Stimulated activated CD8-positive, alpha-beta memory T cell treated with anti-CD3 and anti-CD28 coated beads, Interleukin-15, amount 100 ng/mL, for 4 hours (primary cell): Measurements from ENCODE around the gene NKD2.

Source experiments
- DNase-seq, 2 donors: peaks; one replicate each; pipeline ENCODE4 v3.0.0-alpha.2; 2020; ENCODE audit warnings: low read depth in 2 of 2

The NKD2 gene

GRCh38 chr5:1029945-1030625, 21.5 kb downstream of the NKD2 start:
- DNase-seq: no peak

GRCh38 chr5:1030801-1031271, 22.2 kb downstream of the NKD2 start:
- DNase-seq: no peak

DNA sequence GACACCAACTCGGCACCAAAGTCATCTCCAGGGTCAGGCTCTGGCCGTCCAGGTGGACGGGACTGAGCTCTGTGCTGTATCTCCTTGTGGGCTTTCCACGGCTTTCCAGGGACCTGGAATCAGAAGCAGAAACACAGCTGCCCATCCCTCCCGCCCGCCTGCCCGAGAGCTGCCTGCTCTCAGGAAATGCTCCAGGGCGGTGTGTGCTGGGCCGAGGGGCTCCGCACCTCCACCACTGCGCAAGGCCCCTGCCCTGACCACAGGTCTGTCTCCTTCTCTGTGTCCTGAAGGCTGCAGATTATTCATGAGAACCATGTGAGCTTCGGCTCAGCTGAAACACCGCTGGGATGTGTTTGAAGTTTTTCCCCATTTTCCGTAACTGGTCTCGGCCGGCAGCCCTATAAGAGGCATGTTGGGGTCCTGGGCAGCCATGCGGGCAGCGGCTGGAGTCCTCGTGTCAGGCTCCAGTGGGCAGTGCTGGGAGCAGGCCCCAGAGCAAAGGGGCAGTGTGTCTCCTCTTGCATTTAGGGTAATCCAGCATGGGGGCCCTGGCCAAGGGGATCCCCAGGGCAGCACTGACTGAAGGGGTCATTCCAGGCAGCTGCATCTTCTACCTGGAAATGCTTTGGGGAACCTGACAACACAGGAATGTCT, 22.8 kb downstream of the NKD2 start:
- DNase-seq: no peak

GRCh38 chr5:1032011-1032410, 23.4 kb downstream of the NKD2 start:
- no peak for DNase-seq

DNA sequence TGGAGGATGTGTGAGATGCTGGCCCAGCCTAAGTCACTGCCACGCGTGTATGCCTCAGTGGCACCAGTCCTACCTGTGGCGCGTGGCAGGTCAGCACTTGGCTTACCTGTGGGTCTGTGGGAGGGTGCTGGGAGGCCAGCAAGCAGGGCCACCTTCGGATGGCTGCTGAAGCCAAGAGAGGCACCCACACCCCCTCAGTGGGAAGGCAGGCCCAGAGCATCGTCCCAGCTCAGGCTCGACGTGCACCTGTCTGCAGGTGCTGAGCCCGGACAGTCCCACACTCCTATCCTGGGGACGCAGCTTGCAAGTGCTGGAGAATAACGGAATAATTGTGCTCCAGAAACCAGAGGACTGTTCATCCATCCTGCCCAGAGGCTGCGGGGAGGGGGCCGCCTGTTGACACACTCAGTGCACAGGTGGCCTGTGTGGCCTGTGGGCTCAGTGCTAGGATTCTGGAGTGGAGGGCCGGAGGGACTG, 24.0 kb downstream of the NKD2 start:
- DNase-seq: no peak

GRCh38 chr5:1033178-1033577, 24.6 kb downstream of the NKD2 start:
- DNase-seq: no peak

DNA sequence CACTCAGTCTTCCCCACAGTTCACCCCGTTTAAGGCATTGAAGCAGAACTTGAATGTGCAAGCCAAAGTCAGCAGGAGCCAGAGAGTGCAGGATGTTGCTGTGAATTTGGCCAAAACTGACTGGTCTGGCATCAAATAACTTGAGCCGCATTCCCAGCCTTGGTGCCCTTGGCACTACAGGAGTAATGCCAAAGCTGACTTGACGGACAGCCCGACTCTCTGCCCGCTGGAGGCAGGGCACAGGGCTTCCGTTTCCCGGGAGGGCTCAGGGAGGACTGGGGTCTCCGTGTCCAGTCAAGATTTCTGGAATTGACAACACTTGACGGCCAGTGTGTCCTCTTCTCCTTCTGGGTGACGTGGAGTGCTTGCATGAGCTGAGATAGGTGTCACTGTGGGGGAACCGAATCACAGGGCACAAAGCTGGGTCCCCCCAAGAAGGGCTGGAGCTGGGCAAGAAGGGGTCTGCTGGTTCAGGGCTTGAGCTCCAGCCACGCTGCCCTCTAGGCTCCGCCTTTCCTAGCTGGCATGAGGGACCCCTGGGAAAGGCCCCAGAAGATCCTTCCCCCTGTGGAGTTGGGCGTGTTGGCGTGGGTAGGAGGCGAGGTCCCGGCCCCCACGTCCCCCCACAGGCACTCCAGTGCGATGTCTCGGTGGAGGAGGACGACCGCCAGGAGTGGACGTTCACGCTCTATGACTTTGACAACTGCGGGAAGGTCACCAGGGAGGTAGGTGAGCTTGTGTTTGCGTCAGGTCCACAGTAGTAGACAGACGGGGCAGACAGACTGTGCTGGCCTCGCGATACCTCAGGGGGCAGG, 25.2 kb downstream of the NKD2 start:
- DNase-seq: no peak

GRCh38 chr5:1034421-1034905, 25.9 kb downstream of the NKD2 start:
- no peak for DNase-seq

DNA sequence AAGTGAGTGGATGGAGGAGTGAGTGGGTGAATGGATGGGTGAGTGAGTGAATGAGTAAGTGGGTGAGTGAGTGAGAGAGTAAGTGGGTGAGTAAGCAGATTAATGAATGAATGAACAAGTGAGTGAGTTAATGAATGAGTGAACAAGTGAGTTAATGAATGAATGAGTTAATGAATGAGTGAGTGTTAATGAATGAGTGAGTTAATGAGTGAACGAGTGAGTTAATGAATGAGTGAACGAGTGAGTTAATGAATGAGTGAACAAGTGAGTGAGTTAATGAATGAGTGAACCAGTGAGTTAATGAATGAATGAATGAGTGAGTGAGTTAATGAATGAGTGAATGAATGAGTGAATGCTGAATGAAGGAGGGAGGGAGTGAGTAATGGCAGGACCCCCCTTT, 26.4 kb downstream of the NKD2 start:
- no peak for DNase-seq

DNA sequence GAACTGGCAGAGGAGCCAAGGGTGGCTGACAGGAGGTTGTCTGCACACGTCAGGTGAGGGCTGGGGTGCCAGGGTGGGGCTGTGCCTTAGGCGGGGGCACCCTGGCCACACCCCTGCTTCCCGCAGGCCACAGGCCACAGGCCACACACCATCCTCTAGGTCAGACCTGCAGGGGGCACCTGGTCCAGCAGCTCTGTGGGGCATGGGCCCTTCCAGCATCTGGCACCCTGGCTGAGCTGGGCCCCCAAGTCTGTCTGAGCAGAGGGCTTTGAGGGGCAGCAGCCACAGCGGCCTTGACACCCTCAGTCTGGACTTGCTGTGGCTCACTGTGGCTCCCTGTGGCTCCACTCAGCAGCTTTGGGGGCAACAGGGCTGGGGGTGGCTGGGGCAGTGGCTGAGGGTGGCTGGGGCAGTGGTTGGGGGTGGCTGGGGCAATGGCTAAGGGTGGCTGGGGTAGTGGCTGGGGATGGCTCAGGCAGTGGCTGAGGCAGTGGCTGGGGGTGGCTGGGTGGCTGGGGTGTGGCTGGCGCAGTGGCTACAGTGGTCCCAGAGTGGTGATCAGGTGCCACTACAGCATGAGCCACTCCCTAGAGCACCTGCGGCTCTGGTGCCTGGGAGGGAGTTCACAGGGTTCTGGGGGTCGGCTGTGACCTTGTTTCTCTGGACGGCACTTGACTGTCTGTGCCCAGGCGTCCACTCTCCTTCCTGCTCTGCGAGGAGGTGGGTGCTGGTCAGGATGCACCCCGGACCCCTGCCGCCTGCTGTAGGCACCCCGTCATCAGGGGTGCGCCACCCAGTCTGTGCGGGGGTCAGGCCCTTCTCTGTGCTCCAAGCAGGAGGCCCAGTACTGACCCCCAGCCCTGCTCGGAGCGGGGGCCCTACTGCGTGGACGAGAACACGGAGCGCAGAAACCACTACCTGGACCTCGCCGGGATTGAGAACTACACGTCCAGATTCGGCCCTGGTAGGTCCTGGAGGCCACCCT, 27.1 kb downstream of the NKD2 start:
- no peak for DNase-seq

DNA sequence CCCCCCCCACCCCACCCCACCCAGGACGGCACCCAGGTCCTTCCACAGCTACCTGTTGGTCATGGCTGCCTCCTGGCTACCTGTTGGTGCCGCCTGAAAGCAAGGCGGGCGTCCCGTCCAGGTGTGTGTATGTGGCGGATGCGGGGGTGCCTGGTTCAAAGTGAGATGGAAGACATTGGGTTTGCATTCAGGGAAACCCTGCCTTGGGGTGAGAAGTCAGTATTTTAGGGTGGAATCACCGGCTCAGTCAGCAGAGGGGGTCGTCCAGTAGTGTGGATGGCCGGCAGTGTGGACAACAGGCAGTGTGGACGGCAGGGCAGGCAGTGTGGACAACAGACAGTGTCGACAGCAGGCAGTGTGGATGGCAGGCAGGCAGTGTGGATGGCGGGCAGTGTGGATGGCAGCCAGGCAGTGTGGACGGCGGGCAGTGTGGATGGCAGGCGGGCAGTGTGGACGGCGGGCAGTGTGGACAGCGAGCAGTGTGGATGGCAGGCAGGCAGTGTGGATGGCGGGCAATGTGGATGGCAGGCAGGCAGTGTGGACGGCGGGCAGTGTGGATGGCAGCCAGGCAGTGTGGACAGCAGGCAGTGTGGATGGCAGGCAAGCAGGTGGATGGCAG, 28.0 kb downstream of the NKD2 start:
- no peak for DNase-seq

DNA sequence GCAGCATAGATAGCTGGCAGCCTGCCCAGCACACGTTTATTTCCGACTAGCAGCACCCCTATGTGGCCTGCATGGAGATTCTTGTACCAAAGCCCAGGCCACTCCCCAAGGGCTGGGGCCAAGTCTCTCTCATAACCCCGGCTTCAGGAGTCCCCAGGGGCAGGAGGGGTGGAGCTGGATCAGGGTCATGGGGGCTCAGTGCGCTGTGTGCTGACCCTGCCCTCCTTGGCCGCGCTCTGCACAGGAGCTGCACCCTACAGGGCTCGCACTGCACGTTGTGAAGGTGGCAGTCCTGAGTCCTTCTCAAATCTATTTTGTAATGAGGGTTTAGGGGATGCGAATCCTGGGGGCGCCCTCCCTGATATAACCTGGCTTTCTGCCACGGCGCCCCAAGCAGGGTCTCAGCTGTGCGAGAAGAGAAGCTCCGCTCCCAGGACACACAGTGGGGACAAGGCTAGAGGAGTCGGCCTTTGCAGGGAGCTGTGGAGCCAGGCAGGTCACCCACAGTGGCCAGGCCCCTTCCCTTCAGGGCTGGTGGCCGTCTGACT, 28.6 kb downstream of the NKD2 start:
- no peak for DNase-seq

GRCh38 chr5:1037671-1038416, 29.2 kb downstream of the NKD2 start:
- no peak for DNase-seq

DNA sequence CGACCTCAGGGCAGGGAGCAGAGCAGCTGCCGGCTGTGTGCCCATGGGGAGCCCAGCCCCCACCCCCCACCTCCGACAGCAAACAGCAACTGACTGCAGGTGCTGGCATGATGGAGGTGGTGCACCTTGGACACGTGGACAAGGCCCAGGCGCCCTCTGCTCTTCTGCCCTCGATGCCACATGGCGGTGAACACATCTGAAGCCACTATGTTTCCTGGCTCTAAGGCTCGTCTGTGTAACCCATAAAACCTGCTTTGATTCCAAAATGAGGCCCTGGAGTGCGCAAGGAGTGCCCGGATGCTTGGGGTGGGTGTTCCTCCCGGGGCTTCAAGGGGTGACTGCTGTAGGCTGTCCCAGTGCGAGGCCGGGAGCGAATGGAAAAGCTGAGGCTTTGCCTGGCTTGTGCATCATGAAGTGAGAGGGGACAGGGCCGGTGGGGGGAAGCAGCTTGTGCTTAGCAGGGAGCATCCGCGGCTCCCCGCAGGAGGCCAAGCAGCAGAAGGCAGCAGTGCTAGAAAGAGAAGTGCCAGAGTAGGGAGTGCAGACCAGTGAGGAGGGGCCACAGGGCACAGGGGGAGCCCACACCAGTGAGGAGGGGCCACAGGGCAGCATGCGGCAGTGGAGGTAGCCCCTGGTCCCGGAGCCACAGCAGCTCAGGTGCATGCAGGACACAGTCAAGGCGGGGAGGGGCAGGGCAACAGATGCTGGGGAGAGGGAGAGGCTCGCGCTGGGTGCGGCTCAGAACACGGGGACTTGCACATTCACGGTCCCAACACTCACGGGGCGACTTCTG, 30.0 kb downstream of the NKD2 start:
- DNase-seq: no peak

DNA sequence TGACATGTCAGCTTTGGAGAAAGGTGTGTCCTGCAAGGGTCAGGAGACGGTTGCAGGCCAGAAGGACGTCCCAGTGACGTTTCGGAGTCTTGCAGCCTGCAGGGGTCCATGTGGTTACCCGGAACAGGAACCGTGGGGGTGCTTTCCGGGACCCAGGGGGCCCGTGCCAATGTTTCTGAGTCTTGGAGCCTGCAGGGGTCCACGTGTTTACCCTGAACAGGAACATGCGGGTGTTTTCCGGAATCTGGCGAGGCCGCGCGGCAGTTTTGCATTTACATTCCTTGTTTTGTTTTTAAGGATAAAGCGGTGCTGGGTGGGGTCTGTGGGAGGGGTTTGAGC, 30.6 kb downstream of the NKD2 start:
- no peak for DNase-seq

DNA sequence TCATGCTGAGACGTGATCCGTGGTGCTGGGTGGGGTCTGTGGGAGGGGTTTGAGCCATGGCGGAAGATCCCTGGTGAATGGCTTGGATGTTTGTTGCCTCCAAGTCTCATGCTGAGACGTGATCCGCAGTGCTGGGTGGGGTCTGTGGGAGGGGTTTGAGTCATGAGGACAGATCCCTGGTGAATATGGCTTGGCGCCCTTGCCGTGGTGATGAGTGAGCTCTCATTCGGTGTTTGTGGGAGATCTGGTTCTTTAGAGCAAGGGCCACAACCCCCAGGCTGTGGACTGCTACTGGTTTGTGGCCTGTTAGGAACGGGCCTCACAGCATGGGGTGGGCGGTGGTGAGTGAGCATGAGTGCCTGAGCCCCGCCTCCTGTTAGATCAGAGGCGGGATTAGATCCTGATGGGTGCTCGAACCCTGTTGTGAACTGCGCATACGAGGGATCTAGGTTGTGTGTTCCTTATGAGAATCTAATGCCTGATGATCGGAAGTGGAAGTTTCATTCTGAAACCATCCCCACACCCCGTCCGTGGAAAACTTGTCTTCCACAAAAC, 31.2 kb downstream of the NKD2 start:
- no peak for DNase-seq

DNA sequence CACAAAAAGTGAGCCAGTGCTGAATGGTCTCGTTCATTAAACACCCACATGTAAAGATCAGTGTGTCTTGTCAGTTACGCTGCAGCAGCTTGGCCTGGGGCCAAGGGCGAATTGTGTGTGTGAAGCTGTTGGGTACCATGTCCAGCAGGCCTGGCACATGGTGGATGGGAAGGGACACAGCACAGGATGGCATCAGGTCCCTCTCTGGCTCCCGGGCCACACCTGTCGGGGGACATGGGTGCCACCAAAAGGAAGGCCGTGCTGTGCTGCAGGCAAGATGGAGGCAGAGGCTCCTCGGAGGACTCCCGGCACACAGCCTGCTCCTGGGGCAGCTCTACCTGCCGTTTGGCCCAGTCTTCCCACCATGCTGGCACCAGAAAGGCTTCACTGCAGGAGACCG, 32.0 kb downstream of the NKD2 start:
- DNase-seq: no peak

DNA sequence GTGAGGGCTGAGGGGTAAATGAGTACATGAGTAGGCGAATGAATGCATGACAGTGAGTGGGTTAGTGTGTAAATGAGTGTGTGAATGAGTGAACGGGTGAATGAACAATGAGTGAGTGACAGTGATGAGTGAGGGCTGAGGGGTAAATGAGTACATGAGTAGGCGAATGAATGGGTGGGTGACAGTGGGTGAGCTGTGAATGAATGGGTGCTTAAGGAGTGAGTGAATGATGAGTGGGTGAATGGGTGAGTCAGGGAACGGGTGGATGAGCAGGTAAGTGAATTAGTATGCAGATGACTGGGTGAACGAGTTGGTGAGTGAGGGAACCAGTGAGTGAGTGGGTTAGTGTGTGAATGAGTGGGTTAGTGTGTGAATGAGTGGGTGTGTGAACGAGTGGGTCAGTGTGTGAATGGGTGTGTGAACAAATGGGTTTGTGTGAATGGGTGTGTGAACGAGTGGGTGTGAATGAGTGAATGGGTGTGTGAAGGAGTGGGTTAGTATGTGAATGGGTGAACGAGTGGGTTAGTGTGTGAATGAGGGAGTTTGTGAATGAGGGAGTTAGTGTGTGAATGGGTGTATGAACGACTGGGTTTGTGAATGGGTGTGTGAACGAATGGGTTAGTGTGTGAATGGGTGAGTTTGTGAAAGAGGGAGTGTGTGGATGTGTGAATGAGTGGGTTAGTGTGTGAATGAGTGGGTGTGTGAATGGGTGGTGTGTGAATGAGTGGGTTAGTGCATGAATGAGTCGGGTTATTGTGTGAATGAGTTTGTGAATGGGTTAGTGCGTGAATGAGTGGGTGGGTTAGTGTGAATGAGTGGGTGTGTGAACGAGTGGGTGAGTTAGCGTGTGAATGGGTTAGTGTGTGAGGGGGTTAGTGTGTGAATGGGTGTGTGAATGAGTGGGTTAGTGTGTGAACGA, 32.9 kb downstream of the NKD2 start:
- DNase-seq: no peak
